Glutamatergic neuron (in vitro differentiated cells): ENCODE results near the gene TEDC2. TPM values are rescaled to one million over a fixed set of nuclear protein-coding genes. Genes with fewer than 3 reads are reported as not detected.

Source experiments
- DNase-seq: peaks from one replicate; pipeline ENCODE4 v3.0.0; 2022
- H3K27ac Mint-ChIP-seq: one replicate; pipeline ENCODE4 v1.8.0; 2020; ENCODE audit warnings: mild to moderate bottlenecking, mixed read lengths, inconsistent platforms; ENCODE audit not compliant: unreplicated experiment
- H3K27me3 Mint-ChIP-seq: one replicate; pipeline ENCODE4 v1.8.0; 2020; ENCODE audit warnings: mild to moderate bottlenecking, moderate library complexity, mixed read lengths, inconsistent platforms; ENCODE audit not compliant: unreplicated experiment
- H3K36me3 Mint-ChIP-seq: one replicate; pipeline ENCODE4 v1.8.0; 2020; ENCODE audit warnings: mild to moderate bottlenecking, mixed read lengths, inconsistent platforms; ENCODE audit not compliant: unreplicated experiment
- H3K4me1 Mint-ChIP-seq: one replicate; pipeline ENCODE4 v1.8.0; 2020; ENCODE audit warnings: mild to moderate bottlenecking, low read depth, mixed read lengths, inconsistent platforms; ENCODE audit not compliant: unreplicated experiment
- H3K4me3 Mint-ChIP-seq: one replicate; pipeline ENCODE4 v1.8.0; 2020; ENCODE audit warnings: mild to moderate bottlenecking, mixed read lengths, inconsistent platforms; ENCODE audit not compliant: unreplicated experiment
- H3K9me3 Mint-ChIP-seq: one replicate; pipeline ENCODE4 v1.8.0; 2020; ENCODE audit warnings: mild to moderate bottlenecking, moderate library complexity, mixed read lengths, inconsistent platforms; ENCODE audit not compliant: unreplicated experiment
- CTCF ChIP-seq: fragments of 200-600 bp; sonication (generic); IDR thresholded peaks from one replicate; pipeline ENCODE4 v1.5.0; 2021; ENCODE audit not compliant: partially characterized antibody, unreplicated experiment
- total RNA-seq: library from RNA; stranded (reverse); fragmentation: NEBNext Ultra II Directional; extraction: Animal tissue kit (Norgen Biotek cat#: 25700); gene quantifications from one replicate; pipeline ENCODE4 v1.2.1, GENCODE V29; 2021; ENCODE audit not compliant: unreplicated experiment

TEDC2 gene
- total RNA-seq, 1 donor from 2014 or later = 21.1 TPM

GRCh38 chr16:2455081-2455845, 4.6 kb upstream of the TEDC2 start:
- peaks cover 12% of the 10 kb centered on the region for H3K4me1 Mint-ChIP-seq

GRCh38 chr16:2456551-2457153, 3.3 kb upstream of the TEDC2 start:
- peaks cover 19% of the 10 kb centered on the region for H3K27me3 Mint-ChIP-seq
- H3K9me3 Mint-ChIP-seq = peaks cover 8% of the 10 kb centered on the region
- no peak for TF ChIP-seq CTCF
- H3K27ac Mint-ChIP-seq = peak overlapping the region; percentile 48
- H3K4me1 Mint-ChIP-seq = peaks cover 9% of the 10 kb centered on the region
- peaks cover 4% of the 10 kb centered on the region for H3K36me3 Mint-ChIP-seq
- H3K4me3 Mint-ChIP-seq = no peak overlapping the region
- DNase-seq = no peak

More at GRCh38 chr16:2455081-2455845, 4.6 kb upstream of the TEDC2 start:
- H3K36me3 Mint-ChIP-seq = peaks cover 4% of the 10 kb centered on the region
- TF ChIP-seq CTCF = no peak
- no peak overlapping the region for H3K27ac Mint-ChIP-seq
- H3K4me3 Mint-ChIP-seq = no peak overlapping the region
- peaks cover 19% of the 10 kb centered on the region for H3K27me3 Mint-ChIP-seq
- no peak for DNase-seq
- peaks cover 8% of the 10 kb centered on the region for H3K9me3 Mint-ChIP-seq

- H3K4me1 Mint-ChIP-seq = peaks cover 7% of the 10 kb centered on the region
- peaks cover 18% of the 10 kb centered on the region for H3K27me3 Mint-ChIP-seq
- no peak overlapping the region for H3K4me3 Mint-ChIP-seq
- H3K27ac Mint-ChIP-seq = peak overlapping the region; percentile 87
- no peak for DNase-seq
- H3K36me3 Mint-ChIP-seq = peaks cover 4% of the 10 kb centered on the region
- no peak for TF ChIP-seq CTCF
- peaks cover 8% of the 10 kb centered on the region for H3K9me3 Mint-ChIP-seq
Observed at GRCh38 chr16:2457267-2457666, 2.6 kb upstream of the TEDC2 start.

DNA sequence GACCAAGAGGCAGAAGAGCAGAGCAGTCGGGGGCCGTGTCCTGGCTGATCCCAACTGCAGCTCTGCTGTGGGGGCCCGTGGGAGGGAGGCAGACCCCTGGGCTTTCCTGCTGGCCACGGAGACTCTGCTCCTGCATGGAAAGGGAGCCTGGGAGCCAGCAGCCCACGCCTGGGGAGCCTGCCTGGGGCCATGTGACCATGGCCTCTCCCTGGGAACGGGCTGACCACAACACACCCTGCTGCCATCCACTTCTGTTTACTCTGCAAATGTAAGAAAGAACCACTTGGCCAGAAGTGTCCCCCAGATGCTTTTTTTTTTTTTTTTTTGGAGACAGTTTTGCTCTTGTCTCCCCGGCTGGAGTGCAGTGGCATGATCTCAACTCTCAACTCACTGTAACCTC, 2.0 kb upstream of the TEDC2 start:
- Mint-ChIP-seq H3K36me3 (no peaks in the 10 kb centered on the region), H3K27ac (peak overlapping the region; percentile 87), H3K9me3 (peaks cover 6% of the 10 kb centered on the region), H3K4me3 (no peak overlapping the region), H3K4me1 (peaks cover 6% of the 10 kb centered on the region), H3K27me3 (peaks cover 14% of the 10 kb centered on the region)
- TF ChIP-seq CTCF = no peak
- DNase-seq = no peak

- no peak for DNase-seq
Observed at GRCh38 chr16:2458887-2459646, 842 bp upstream of the TEDC2 start.

More at GRCh38 chr16:2458887-2459646, 842 bp upstream of the TEDC2 start:
- Mint-ChIP-seq H3K9me3 (peaks cover 6% of the 10 kb centered on the region), H3K27me3 (peaks cover 14% of the 10 kb centered on the region), H3K36me3 (no peaks in the 10 kb centered on the region), H3K4me1 (peaks cover 6% of the 10 kb centered on the region), H3K27ac (peak overlapping the region; percentile 90), H3K4me3 (peak overlapping the region; percentile 99)
- no peak for TF ChIP-seq CTCF
